Measurements from ENCODE around the gene PSMD5. TPM values are rescaled to one million over a fixed set of nuclear protein-coding genes. Genes with fewer than 3 reads are reported as not detected.

The PSMD5 gene
- polyA plus RNA-seq, 1 experiment, result 57.6 TPM

DNA sequence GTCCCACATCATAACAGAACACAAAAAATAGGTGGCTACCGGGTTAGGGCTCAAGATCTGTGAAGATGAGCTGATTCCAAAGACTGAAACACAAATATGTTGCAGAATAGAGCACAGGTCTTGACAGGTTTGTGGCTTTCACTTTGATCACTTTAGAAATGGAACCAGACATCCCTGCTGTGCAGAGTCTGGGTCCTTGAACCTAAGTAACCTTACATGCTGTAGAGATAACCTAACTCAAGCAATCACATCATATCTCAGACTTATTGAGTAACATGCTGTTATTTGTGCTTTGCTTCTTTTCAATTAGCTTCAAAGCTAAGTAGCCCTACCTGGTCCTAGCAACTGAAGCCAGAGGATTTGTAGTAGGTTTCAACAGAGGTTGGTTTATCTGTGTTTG is 73.8 kb downstream of the PSMD5 start:
- ChIA-PET POLR2A (no interaction called here), CTCF (interaction anchor here (1.5 to 4.6 kb wide), 2 partner anchors 13 to 149 kb away, joined by 3 to 21 read pairs; no protein-coding TSS in a partner anchor)
- Histone ChIP-seq H3K4me3 (ENCODE audit: low read depth, low read length) (no peak overlapping the region), H3K27me3 (ENCODE audit: control insufficient read depth, insufficient read depth, low read length) (no peaks in the 10 kb centered on the region), H3K27ac (ENCODE audit: low read depth, low read length) (no peak overlapping the region), H3K9me3 (ENCODE audit: control insufficient read depth, insufficient read depth, low read length) (no peaks in the 10 kb centered on the region)
- no peak for DNase-seq (ENCODE audit: low read depth, low spot score)
- TF ChIP-seq, protein P1, sequence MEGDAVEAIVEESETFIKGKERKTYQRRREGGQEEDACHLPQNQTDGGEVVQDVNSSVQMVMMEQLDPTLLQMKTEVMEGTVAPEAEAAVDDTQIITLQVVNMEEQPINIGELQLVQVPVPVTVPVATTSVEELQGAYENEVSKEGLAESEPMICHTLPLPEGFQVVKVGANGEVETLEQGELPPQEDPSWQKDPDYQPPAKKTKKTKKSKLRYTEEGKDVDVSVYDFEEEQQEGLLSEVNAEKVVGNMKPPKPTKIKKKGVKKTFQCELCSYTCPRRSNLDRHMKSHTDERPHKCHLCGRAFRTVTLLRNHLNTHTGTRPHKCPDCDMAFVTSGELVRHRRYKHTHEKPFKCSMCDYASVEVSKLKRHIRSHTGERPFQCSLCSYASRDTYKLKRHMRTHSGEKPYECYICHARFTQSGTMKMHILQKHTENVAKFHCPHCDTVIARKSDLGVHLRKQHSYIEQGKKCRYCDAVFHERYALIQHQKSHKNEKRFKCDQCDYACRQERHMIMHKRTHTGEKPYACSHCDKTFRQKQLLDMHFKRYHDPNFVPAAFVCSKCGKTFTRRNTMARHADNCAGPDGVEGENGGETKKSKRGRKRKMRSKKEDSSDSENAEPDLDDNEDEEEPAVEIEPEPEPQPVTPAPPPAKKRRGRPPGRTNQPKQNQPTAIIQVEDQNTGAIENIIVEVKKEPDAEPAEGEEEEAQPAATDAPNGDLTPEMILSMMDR (IDR thresholded peaks at IDR 0.05; ENCODE audit: low read depth, low read length), result no peak

DNA sequence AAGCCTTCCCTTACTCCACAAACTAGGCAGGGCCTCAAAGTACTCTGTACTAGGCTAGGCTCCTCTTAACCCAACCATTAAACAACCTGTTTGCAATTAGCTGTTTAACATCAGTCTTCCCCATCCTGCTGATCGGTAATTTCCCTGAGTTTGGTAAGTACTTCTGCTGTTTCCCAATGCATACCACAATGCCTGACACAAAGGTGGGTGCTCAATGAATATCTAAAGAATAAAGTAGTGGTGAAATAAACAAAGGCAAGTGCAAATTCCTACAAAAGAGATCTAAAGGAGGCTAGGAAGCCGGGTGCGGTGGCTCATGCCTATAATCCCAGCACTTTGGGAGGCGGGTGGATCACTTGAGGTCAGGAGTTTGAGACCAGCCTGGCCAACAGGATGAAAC is 74.5 kb downstream of the PSMD5 start:
- DNase-seq (ENCODE audit: low read depth, low spot score), result no peak
- no peak overlapping the region for H3K4me3 ChIP-seq (ENCODE audit: low read depth, low read length)
- no peaks in the 10 kb centered on the region for H3K9me3 ChIP-seq (ENCODE audit: control insufficient read depth, insufficient read depth, low read length)
- no peaks in the 10 kb centered on the region for H3K27me3 ChIP-seq (ENCODE audit: control insufficient read depth, insufficient read depth, low read length)
- H3K27ac ChIP-seq (ENCODE audit: low read depth, low read length), result no peak overlapping the region
- ChIA-PET POLR2A (no interaction called here), CTCF (interaction anchor here (1.3 to 4.6 kb wide), 2 partner anchors 12 to 169 kb away, joined by 3 to 21 read pairs; no protein-coding TSS in a partner anchor)
- TF ChIP-seq, protein P1 (IDR thresholded peaks at IDR 0.05; ENCODE audit: low read depth, low read length), result no peak

DNA sequence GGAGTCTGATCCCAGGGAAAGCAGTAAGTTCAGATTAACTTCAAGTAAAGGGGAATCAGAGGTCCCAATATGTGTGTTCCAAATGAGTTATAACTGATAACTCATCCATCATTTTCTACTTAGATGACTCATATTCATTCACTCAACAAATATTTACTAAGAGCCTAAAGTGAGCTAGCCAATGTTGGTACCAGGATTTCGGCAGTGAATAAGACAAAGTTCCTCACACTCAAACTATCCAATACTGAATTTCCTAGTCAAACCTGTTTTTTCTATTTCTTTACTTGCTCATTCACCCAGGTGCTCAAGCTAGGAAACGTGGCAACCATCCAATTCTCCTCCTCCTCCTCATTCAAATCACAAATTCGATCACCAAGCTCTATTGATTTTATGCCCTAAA is 75.3 kb downstream of the PSMD5 start:
- H3K27me3 ChIP-seq (ENCODE audit: control insufficient read depth, insufficient read depth, low read length), result no peaks in the 10 kb centered on the region
- TF ChIP-seq, protein P1 (IDR thresholded peaks at IDR 0.05; ENCODE audit: low read depth, low read length), result no peak
- H3K9me3 ChIP-seq (ENCODE audit: control insufficient read depth, insufficient read depth, low read length), result no peaks in the 10 kb centered on the region
- POLR2A ChIA-PET, result no interaction called here
- DNase-seq (ENCODE audit: low read depth, low spot score), result no peak
- CTCF ChIA-PET, result interaction anchor here (1.0 to 4.6 kb wide), 3 partner anchors 12 to 292 kb away, joined by 3 to 21 read pairs (median 3); no protein-coding TSS in a partner anchor
- no peak overlapping the region for H3K27ac ChIP-seq (ENCODE audit: low read depth, low read length)
- H3K4me3 ChIP-seq (ENCODE audit: low read depth, low read length), result no peak overlapping the region

Other genes starting within 250 kb of the PSMD5 start
- gene MEGF9, start 128.5 kb downstream of the PSMD5 start, polyA plus RNA-seq (2011; rRNA removed), result 11.4 and 12.9 TPM in 2 replicates
- 57.7 and 69.0 TPM in 2 replicates for gene FBXW2, start 49.5 kb downstream of the PSMD5 start, polyA plus RNA-seq (2011; rRNA removed)
- gene PHF19, start 34.3 kb upstream of the PSMD5 start, polyA plus RNA-seq (2011; rRNA removed), result 20.4 and 30.5 TPM in 2 replicates
- 3.7 and 4.0 TPM in 2 replicates for gene TRAF1, start 83.9 kb upstream of the PSMD5 start, polyA plus RNA-seq (2011; rRNA removed)
- gene C5, start 207.4 kb upstream of the PSMD5 start, polyA plus RNA-seq (2011; rRNA removed), result 2.0 and 2.2 TPM in 2 replicates
- gene CNTRL, start 232.0 kb upstream of the PSMD5 start, polyA plus RNA-seq (2011; rRNA removed), result 5.9 and 8.3 TPM in 2 replicates